Retina (tissue), 1 donor: ENCODE results near the gene QSOX1.

Experiments
- DNase-seq: peaks from one replicate; pipeline ENCODE4 v3.0.0-alpha.2; 2016

Gene QSOX1

DNA sequence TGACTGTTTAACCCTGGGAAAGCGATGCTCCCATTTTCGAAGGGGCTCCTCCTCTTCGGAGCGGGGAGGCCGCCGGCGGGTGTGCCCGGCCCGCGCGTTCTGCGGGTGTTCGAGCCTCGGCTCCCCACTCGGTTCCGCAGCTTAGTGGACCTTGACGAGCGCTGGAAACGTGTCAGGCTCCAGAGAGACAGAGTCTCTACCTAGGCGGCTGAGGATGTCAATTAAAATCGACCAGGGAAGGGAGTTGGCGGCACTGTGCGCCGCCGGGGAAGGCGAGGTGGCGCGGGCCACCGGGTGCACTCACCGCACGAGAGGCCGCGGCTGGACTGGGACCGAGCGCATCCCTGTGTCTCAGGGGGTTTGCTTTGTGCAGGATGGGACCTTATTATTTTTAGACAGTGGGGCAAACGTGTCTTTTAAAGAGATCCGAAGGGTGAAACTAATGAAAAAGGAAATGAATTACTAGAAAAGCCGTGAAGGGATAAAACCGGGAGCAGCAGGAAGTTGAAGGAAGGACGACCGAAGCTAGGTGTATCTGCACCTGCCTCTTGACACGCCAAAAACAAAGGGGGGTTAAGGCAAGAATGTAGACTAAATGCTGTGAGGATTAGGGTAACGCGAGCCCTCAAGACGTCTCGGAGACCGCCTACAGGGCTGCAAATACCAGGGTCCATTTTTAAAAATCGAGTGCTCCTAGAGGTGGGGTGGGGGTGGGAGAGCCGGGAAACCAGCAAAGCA, 81.0 kb downstream of the QSOX1 start:
- DNase-seq = peak; percentile 57

DNA sequence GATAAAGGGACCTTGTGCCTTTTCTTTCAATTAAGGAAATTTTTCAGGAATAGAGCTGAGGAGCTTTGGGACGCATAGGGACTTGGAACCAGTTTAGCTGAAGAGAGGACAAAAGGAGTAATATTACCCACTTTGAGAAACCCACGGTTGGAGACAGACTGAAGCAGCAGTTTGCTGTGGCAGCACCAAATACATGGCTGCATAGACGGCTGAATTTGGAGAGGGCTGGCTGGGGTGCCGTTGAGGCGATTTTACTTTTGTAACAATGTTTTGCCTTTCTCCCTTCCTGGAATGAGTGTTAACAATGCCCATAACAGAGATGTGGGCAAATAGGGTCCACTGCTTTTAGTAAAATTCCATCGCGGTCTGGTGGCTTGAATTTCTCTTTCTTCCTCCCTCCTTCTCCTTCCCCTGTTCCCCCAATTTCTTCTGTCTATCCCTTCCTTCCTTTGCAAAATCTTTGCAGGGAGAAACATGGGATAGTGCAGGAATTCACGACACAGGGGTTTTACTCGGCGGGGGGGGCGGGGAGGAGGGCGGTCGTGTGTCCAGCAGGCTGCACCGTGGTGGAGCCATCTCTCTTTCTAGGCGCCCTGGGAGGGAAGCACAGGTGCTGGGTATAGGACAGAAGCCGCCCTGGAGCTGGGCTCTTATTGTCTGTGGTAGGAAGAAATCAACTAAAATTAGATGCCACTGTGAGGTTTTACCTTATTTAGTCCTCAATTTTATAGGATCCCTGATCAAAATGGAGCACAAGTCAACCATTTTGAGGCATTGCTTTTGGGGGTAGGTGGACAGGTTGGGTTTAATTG, 82.2 kb downstream of the QSOX1 start:
- DNase-seq = peak; percentile 53

DNA sequence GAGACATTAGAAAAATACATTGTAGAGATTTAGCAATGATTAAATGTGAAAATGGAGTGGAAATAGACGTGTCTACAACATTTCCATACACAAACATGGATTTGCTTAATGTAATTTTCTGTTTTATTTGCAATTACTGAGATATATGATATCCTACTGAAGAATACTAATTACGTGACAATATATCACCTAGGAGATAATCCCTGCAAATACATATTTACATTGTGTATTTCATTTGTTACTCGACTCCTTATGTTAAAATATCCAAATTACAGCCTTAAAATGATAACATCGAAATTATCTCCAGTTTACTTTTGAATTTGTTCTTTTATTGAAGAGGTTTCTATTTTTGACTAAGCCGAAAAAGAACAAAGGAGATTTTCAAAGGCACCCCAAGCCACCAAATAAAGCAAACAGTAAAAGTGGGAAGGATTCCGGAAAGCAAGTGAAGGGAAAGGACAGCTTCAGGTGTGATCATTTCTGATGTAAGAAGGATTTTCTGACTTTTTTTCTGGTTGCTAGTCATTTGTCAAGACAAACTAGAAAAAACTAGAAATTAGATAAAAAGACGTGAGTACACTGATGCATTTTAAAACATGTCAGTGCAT, 83.3 kb downstream of the QSOX1 start:
- no peak for DNase-seq

DNA sequence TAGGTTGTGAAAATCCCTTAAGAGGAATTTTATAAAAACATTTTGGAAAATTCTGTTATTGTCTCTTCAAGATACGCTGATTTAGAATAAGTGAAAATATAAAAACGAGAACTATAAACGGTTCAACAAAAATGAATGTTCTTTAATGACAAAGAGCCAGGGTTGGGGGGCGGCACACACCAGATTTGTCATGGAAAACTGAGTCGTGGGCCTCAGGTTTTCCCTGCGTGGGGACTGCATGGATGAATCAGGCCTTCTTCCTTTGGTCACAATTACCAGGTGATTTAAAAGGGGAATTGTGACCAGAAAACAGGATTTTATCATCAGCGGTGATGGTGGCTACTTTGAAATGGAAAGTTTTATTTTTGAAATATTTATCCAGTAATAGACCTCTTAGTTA, 84.0 kb downstream of the QSOX1 start:
- no peak for DNase-seq

DNA sequence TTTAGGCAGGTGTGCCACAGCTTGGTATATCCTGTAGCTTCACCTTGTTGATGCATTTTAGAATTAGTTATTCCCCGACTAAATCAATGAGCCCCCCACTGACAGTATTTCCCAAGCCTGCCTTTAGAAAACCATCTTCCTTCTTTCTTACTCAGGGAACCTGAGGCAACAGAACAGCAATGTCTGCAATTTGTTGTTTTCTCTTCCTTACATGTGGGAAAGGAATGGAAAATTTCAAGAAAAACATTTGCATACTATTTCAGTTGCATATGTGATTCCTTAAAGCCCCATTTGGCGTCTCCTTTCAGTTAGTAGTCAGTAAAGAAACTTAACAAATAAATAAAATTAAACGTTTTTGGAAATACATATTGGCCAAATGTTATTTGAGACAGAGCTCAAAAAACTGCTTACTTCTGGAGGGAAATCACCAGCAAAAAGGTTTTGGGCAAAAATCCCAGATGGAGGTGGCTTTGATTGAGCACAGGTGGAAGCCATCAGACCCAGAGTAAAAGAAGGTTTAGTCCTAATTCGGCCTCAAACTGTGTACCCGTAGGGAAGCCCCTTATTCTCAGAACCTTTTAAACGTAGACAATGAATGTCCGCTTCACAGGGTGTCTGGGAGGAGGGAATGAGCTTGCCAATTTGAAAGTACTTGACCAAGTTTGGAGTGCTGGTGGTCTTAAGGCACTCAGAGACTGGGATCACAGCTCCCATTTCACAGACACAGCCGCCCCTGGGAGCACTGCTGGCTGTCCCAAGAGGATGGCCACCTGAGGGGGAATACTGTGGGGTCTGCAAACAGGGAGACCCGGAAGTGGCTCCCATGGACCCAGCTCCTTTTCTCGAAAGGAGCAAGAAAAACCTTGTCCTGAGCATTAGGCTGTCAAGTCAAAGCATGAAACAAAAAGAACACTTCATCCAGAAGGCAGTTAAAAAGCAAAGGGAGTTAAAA, 84.8 kb downstream of the QSOX1 start:
- no peak for DNase-seq

DNA sequence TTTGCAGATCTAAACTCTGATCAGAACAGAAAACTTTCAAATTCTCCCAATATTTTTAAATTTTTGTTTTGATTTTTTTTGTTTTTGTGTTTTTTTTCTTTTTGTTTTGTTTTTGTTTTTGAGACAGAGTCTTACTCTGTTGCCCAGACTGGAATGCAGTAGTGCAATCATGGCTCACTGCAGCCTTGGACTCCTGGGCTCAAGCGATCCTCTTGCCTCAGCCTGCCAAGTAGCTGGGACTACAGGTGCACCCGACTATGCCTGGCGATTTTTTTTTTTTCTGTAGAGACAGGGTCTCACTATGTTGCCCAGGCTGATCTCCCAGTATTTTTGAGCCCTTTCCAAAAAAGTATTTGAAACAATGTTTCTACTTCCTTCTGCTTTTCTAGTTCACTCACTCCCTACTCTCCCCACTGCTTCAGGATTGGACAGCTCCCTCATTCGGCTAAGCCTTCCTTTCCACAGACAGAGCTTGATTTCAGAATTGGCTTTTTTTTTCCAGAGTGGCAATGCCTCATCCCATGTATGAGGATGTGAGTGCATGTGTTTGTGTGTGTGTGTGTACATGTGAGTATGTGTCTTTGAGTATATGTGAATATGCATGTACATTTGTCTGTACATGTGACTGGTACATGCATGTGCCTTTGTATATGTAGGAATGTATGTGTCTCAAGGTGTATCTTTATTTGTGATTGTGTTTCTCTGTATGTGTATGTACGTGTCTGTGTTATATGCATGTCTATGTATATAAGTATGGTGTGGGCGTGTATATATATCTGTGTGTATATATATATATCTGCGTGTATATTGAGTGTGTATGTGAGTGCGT, 87.3 kb downstream of the QSOX1 start:
- DNase-seq = no peak

DNA sequence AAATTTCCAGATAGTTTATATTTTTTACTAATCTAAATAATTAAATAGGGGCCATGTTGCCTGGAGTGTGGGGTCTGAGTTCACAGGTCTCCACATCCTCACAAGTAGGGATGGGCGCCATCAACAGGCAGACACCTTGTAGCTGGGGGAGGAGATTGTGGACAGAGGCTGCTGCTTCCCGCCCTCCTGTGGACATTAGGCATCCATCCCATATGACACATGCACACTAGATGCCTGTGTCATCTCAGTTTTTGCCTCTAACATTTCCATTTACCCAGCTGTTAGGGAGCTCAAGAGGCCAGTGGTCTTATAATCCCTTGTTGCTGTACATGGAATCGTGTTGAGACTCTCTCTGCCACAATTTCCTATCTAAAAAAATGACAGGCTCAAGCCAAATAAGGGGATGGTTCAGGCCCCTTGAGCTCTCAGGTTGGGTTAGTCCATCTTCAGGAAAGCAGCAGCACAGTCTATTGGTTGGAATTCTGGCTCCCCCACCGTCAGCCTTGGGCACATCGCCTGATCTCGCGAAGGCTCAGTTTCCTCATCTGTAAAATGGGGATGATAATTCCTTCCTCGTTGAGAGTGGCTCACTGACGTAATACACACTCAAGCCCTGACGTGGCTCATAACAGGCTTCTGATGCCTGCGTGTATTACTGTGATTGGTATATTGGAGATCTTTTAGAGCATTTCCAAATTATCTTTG, 89.0 kb downstream of the QSOX1 start:
- DNase-seq = no peak

DNA sequence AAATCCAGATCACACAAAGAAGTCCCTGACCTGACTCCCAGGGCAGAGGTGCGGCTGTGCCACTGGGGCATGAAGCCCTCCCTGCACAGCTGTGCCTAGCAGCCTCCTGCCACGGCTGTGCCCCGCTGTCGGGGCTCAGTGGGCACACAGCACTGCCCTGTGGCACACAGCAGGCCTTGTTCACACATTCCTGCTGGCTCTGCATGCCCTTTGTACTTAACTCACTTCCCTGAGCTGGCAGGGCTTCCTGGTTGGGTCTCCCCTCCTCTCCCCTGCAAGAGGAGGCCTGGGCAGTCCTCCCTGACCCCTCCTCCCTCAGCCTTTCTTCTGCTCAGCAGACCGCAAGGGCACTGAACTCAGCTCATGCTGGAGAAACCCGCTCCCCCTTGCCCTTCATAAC, 90.2 kb downstream of the QSOX1 start:
- no peak for DNase-seq

DNA sequence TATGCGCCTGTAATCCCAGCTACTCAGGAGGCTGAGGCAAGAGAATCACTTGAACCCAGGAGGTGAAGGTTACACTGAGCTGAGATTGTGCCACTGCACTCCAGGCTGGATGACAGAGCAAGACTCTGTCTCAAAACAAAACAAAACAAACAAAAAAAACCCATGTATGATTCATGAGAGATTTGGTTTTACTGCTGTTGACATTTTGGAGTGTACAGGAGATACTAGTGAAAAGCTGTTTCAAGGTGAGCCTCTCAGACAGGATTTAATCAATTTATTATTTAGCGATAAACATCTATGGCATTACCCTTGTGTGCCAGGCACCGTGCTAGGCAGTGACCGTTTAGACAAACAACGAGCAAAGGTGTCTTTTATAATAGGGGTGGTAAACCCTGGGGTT, 91.9 kb downstream of the QSOX1 start:
- DNase-seq = no peak

DNA sequence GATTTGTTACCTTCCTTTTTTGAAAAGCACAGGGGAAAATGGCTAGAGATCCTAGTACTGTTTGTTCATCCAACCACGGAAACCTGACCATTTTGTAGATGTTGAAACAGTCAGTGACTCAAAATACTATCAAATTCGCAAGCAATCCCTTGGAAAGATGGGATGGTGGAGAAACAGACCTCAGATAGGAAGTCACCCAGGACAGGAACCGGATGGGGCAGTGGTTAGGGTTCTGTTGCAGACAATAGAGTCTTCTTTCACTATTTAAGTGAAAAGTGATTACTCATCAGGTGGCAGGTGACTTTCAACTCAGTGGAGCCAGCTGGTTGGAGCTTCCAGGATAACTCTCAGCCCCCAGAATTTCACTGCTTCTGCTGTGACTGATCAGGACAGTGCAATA, 92.4 kb downstream of the QSOX1 start:
- DNase-seq = no peak

DNA sequence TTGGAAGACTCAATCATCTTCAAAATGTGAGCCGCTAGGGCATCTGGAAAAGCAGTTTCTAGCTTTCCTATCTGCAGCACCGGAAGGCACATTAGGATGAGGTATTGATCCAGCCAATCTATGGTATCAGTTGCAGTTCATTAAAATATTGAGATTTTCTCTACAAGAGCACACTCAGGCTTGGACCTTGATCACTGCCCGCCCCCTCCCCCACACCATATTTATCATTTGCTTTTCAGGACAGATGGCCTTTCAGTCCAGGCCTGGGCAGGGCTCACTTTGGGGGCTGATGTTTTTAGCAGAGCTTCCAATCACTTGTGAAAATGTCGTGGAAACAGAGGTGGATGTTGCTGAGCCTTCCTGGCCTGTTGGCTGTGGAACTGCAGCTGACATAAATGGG, 92.9 kb downstream of the QSOX1 start:
- no peak for DNase-seq

DNA sequence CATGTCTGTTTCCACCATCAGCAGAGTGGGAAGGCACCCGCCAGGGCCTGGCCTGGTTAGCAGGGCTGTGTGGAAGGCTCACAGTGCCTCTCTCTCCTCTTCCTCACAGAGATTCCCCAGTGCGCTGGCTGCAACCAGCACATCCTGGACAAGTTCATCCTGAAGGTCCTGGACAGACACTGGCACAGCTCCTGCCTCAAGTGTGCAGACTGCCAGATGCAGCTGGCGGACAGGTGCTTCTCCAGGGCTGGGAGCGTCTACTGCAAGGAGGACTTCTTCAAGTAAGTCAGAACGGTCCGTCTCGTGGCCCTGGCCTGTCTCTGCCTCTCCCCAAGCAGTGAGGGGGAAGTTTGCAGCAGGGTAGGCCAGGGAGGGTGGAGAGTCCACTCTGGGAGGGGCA, 93.5 kb downstream of the QSOX1 start:
- no peak for DNase-seq

DNA sequence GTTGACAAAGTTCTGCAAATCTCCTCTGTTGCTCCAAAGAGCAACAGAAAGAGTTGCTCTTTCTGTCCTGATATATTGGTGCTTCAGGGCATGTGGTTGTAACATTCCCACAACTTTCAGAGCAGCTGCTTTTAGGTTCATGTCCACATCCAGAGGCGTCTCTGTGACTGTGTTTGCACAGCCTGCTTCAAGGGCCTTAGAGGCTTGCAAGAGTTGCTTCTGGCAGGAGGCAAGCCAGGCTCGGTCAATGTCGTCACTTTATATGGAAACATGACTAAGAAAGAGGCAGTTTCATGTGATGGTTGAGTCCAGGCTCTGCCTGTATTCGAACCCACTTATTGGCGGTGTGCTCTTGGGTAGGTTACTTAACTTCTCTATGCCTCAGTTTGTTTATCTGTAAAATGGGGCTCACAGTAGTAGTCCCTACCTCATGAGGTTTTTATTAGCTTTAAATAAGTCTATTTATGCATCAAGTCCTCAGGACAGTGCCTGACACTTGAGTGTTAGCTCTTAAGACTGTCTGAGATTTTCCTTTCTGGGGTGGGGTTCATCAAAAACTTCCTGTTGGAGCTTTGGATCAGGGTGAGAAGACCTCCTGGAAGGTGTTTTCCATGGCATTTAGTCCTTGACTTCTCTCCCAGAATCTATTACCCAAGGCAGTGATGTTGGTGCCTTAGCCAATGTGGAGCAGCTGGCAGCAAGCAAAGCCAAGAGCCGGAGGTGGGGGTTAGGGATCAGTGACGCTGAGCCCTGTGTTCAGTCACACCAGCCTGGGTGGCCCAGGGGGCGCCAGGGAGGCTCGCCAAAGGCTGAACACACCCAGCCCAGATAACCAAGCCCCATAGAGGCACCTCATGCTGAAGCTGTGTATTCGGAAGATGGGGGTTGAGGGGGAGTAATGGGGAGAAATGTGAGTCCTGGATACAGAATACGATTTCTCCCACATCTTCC, 94.3 kb downstream of the QSOX1 start:
- no peak for DNase-seq

DNA sequence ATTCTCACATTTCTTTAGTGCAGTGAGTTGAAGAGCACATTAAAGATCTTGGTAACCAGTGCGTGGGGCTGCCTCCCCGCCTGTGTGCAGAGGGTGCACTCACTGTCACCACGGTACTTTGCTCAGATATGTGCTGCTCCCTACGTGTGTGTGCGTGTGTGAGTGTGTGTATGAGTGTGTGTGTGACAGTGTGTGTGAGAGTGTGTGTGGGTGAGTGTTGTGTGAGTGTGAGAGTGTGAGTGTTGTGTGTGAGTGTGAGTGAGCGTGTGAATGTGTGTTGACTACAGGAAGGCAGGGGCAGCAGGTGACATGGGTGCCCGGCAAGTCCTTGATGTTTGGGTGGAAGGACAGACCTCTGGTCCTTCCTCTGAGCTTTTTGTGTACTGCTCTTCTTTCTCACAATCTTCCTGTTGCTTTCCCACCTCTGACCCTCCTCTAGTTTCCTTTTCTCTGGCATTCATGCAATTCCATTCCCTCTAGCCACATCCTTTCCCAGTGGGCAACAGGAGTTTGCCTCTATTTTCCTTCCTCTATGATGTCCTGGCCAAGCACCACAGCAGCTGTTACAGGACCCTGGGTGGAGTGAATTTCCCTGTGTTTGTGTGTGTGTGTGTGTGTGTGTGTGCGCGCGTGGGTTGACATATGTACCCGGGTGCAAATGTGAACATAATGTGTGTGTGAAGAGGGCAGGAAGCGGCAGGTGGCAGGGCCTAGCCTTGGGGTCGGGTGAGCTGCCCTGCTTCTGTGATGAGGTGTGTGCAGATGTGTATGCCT, 95.2 kb downstream of the QSOX1 start:
- DNase-seq = no peak

DNA sequence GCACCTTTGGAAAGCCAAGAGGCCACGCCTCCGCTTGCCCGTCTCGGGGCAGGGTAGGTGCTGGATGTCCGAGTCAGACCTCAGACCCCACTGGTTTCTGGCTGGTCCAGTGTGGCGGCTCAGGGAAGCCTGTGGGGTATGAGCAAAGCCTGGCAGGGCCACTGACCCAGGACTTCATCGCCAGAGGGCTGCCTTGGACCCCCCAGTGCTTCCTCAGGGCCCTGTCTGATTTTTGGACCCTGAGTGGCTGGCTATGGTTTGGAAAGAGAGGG, 95.8 kb downstream of the QSOX1 start:
- no peak for DNase-seq

DNA sequence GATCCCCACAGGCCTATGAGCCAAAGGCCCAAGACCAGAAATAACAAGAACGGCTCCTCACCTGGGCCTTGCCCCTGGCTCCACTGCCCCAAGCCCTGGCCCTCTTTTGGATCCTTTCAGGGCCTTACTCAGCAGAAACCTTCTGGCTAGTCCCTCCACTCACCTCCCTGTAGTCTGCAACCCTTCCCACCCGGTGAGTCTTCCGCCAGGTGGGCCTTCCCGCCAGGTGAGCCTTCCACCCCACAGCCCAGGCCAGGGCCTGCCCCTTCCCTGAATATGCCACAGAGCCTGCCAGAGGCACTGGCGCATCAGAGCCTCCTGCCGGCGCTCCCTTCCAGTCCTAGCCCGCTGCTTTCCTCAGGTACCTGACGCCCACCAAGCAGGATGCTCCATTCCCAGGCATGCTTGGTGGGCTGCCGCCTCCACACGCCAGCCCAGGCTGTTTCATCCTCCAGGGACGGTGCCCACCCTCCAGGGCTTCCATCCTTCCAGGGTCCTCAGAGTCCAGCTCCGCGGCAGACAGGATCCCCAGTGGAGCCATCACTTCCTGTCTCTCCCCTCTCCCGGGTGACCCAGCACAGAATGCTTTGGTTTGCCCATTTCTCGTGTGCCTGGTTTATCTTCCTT, 96.3 kb downstream of the QSOX1 start:
- no peak for DNase-seq

DNA sequence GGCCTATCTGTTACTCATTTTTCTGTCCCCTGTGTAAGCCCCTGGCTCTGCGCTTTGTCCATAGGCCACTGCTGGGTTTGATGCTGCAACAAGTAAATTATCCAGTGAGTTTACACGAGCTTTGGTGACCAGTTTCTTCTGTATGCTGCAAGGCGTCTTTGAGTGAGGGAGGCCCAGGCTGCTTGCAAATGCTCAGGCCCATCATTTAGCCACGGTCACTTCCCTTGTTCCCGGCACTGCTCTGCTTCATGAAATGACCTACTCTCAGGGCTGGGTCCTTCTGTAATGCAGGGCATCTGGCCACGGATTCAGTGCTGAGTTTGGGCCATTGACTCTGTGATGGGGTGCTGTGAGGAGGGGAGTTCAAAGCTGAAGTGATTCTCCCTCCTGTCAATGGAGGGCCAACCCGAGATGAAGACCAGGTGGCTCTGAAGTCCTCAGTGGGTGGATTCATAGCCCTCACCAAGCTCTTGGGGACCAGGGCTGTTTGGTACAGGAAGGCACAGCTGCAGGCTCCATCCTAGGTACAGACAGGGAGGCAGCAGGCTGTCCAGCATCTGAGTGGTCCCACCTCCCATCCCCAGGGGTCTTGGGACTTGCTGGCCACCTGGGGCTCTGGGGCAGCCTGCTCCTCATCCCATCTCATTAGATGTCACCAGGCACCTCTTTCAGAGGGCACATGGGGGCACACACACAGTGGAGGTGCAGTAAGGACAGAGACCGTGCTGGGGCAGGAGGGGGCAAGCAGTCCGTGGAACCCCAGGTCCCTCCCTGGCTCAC, 97.0 kb downstream of the QSOX1 start:
- DNase-seq = no peak
